ENCODE measurements around the gene ABHD11.
"Not testable (repeated sequence)": the region's sequence is repeated elsewhere in the genome, so short reads cannot be mapped to it uniquely, and the experiment has no call there.

ABHD11 gene

DNA sequence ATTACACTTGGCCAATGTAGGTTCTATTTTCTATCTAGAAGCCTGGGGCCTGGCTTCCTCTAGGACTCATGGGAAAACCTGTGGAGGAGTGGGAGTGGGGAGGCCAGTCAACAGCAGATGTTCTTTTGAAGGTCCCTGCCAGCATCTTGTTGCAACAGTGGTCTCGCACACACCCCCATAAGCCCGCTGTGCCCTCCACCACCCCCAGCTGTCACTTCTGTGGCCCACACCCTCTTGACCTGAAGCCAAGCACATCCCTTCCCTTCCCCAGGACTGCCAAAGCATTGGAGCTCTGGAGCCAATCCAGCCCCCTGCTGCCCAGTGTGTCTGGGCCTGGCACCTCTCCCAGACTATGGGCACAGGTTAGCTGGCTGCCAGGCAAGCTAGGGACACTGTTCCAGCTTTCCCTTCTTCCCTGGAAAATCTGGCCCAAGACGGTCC, 17.2 kb downstream of the ABHD11 start:
- ChIA-PET CTCF (interaction anchor here (1.0 to 8.6 kb wide), 2 partner anchors 13 to 115 kb away, joined by 3 to 93 read pairs; no protein-coding TSS in a partner anchor), POLR2A (no interaction called here)
- no peak for DNase-seq (ENCODE audit: extremely low spot score)
- TF ChIP-seq, protein P1, sequence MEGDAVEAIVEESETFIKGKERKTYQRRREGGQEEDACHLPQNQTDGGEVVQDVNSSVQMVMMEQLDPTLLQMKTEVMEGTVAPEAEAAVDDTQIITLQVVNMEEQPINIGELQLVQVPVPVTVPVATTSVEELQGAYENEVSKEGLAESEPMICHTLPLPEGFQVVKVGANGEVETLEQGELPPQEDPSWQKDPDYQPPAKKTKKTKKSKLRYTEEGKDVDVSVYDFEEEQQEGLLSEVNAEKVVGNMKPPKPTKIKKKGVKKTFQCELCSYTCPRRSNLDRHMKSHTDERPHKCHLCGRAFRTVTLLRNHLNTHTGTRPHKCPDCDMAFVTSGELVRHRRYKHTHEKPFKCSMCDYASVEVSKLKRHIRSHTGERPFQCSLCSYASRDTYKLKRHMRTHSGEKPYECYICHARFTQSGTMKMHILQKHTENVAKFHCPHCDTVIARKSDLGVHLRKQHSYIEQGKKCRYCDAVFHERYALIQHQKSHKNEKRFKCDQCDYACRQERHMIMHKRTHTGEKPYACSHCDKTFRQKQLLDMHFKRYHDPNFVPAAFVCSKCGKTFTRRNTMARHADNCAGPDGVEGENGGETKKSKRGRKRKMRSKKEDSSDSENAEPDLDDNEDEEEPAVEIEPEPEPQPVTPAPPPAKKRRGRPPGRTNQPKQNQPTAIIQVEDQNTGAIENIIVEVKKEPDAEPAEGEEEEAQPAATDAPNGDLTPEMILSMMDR (IDR thresholded peaks at IDR 0.05; ENCODE audit: control extremely low read depth, extremely low read depth, low read depth, missing control alignments) = no peak

DNA sequence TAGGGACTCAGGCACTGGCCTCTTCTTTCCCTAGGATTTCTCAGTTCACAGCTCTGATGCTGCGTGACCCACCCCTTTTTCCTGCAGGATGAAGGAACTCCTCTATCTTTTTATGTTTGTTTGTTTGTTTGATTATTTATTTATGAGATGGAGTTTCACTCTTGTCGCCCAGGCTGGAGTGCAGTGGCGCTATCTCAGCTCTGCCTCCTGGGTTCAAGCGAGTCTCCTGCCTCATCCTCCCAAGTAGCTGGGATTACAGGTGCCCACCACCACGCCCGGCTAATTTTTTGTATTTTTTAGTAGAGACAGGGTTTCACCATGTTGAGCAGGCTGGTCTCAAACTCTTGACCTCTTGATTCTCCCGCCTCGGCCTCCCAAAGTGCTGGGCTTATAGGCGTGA, 18.2 kb downstream of the ABHD11 start:
- DNase-seq (ENCODE audit: extremely low spot score); POLR2A ChIA-PET: not testable (repeated sequence)
- CTCF ChIA-PET = interaction anchor here (2.1 to 8.6 kb wide), 2 partner anchors 14 to 114 kb away, joined by 8 to 93 read pairs; no protein-coding TSS in a partner anchor

DNA sequence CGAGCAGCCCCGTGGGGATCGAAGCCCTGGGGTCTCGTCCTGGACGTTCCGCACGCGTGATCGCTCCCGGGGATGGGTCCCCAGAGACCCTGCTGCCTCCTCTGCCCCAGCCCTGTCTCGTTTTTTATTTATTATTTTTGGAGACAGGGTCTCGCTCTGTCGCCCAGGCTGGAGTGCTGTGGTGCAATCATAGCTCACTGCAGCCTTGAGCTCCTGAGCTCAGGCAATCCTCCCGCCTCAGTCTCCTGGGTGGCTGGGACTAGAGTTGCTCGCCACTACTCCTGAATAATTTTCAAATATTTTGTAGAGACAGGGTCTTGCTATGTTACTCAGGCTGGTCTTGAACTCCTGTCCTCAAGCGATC, 18.8 kb downstream of the ABHD11 start:
- TF ChIP-seq, protein P1 (IDR thresholded peaks at IDR 0.05; ENCODE audit: control extremely low read depth, extremely low read depth, low read depth, missing control alignments) = no peak
- no peak for DNase-seq (ENCODE audit: extremely low spot score)
- ChIA-PET CTCF (interaction anchor here (0.9 to 8.6 kb wide), 3 partner anchors 14 to 113 kb away, joined by 3 to 93 read pairs (median 8); no protein-coding TSS in a partner anchor), POLR2A (no interaction called here)

DNA sequence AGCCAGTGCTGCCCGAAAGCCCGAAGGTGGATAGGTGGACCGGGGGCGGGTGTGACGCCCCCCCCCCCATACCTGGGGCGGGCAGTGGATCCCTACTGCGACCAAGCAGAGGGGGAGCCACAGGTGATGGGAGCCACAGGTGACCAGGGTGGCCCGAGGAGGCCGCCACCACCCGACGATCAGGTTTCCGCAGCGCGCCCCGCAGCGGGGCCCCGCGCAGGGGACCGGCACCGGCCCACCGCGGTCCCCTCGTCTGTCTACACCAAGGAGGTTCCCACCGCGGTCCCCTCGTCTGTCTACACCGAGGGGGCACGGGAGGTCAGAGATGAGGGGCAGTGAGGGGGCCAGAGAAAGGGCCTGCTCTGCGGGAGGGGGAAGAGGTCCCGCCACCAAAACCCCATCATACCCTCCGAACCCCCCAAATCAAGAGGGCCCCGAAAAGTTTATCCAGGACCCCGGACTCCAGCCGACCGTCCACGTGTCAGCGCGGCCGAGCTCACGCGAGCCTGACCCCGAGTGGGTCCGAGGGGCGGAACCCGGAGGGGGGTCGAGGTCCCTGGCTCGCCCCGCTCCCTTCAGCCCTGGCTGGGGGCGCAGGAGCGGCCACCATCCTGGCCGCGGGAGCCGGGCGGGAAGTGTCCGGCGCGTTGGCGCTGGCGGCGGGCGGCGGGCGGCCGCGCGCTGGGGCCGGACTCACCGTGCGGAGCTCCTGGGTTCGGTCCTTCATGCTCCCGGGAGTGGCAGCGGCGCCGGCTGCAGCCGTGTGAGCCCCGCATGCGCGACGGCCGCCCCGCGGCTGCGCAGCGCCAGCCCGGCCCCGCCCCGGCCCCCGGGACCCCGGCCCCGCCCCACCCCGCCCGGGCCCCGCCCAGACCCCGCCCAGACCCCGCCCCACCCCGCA, 19.4 kb downstream of the ABHD11 start, which contains the start of gene STX1A:
STX1A (minus strand) TSS at position 765 of the 901 bp plus-strand sequence; CDS start at position 727, 38 bp downstream.
- TF ChIP-seq, protein P1 (IDR thresholded peaks at IDR 0.05; ENCODE audit: control extremely low read depth, extremely low read depth, low read depth, missing control alignments) = no peak
- DNase-seq (ENCODE audit: extremely low spot score) = peak; percentile 95
- ChIA-PET POLR2A (interaction anchor here (0.6 kb wide), 1 partner anchor 15 kb away, joined by 3 read pairs; no protein-coding TSS in a partner anchor), CTCF (interaction anchor here (0.9 to 8.6 kb wide), 3 partner anchors 15 to 112 kb away, joined by 3 to 93 read pairs (median 8); no protein-coding TSS in a partner anchor)

DNA sequence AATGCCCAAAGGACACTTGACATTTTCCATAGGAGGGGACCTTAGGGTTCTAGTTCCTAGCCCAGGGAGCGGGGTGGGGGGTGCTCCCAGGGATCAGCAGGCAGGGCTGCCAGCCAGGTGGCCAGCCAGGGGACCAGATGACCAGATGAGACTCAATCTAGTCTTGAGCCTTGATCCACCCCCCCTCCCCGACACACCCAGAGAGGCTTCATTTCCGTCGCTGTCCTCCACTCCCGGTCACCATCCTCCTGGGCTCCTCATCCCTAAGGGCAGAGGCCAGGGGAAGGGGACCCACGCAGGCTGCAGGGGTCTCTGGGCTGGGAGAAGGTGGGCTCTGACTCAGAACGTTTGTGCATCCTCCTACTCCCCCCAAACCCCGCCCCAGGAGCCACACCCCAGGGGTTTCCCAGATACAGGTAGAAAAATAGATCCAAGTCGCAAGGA, 20.1 kb downstream of the ABHD11 start:
- DNase-seq (ENCODE audit: extremely low spot score) = no peak
- POLR2A ChIA-PET = no interaction called here
- TF ChIP-seq, protein P1 (IDR thresholded peaks at IDR 0.05; ENCODE audit: control extremely low read depth, extremely low read depth, low read depth, missing control alignments) = no peak
- CTCF ChIA-PET = no interaction called here

DNA sequence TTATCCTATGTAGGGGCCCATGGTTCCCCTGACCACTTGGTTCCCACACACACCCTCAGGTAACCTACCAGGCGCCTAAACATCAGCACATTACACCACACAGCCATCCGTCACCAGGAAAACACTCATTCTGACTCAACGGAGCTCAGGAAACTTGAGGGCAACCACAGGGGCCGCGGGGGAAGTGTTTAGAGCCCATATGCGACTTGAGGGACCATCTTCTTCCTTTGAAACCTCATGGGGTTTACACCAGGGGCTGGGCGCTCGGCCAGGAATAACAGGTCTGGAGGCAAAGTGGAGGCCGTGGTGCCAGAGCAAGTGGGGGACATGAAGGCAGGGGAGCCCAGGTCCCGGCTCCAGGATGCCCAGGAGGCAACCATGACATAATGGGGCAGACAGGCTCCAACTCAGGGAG, 20.6 kb downstream of the ABHD11 start:
- ChIA-PET CTCF (interaction anchor here (1.9 to 2.2 kb wide), 2 partner anchors 17 to 111 kb away, joined by 6 to 8 read pairs; no protein-coding TSS in a partner anchor), POLR2A (no interaction called here)
- TF ChIP-seq, protein P1 (IDR thresholded peaks at IDR 0.05; ENCODE audit: control extremely low read depth, extremely low read depth, low read depth, missing control alignments) = no peak
- DNase-seq (ENCODE audit: extremely low spot score) = no peak
